ENCODE measurements around the gene SLCO3A1. TPM values are rescaled to one million over a fixed set of nuclear protein-coding genes. Genes with fewer than 3 reads are reported as not detected.

SLCO3A1 gene
- total and polyA plus RNA-seq, 12 donors: 33.9 to 57.2 (median 46.4) TPM

- ATAC-seq: no peak
- DNase-seq: no peak
- no peak for TF ChIP-seq CTCF (IDR thresholded peaks at IDR 0.05)
- Histone ChIP-seq H3K4me3 (no peak overlapping the region), H3K9me3 (peaks cover 0 to 8% (median 0%) of the 10 kb centered on the region in 11 donors), H3K4me1 (peaks cover 21 to 78% (median 72%) of the 10 kb centered on the region in 9 donors), H3K36me3 (no peaks in the 10 kb centered on the region), H3K27ac (no peak overlapping the region), H3K27me3 (no peaks in the 10 kb centered on the region)
- intact Hi-C loops (cut with DNase I): loop anchor here in 2 of 10 donors (10.0 kb wide), 2 partner anchors 73 to 83 kb away; partner anchors contain the start of gene SLCO3A1 (in 1 of the 2)
- WGBS, 2 donors: 82 to 91% methylated on average over 3 of the region's 3 CpGs
Measured at GRCh38 chr15:91938136-91938535, 84.6 kb downstream of the SLCO3A1 start.

GRCh38 chr15:91939403-91939831 is 85.9 kb downstream of the SLCO3A1 start:
- DNase-seq: peak; percentile 62 to 68
- Histone ChIP-seq H3K27me3 (no peaks in the 10 kb centered on the region), H3K9me3 (peaks cover 0 to under 1% (median 0%) of the 10 kb centered on the region in 11 donors), H3K27ac (peak overlapping the region in 8 of 10 donors; percentile 12 to 77 (median 50)), H3K4me1 (peaks cover 31 to 90% (median 85%) of the 10 kb centered on the region in 9 donors), H3K4me3 (no peak overlapping the region), H3K36me3 (no peaks in the 10 kb centered on the region)
- no peak for TF ChIP-seq CTCF (IDR thresholded peaks at IDR 0.05)
- intact Hi-C loops (cut with DNase I): loop anchor here in 2 of 10 donors (10.0 kb wide), 2 partner anchors 75 to 85 kb away; partner anchors contain the start of gene SLCO3A1 (in 1 of the 2)
- ATAC-seq: peak in 7 of 8 donors; percentile 52 to 84 (median 67)
- WGBS, 2 donors: 51 to 70% methylated on average over 8 of the region's 8 CpGs

- WGBS, 2 donors: 67 to 68% methylated on average over 8 of the region's 8 CpGs
- intact Hi-C loops (cut with DNase I): loop anchor here in 9 of 10 donors (5.0 to 10.0 kb wide), 8 partner anchors 78 to 636 kb away; partner anchors contain the start of gene SLCO3A1 (in 5 of the 9)
Measured at GRCh38 chr15:91940496-91941381, 87.2 kb downstream of the SLCO3A1 start.

More at GRCh38 chr15:91940496-91941381, 87.2 kb downstream of the SLCO3A1 start:
- ATAC-seq (no peak), DNase-seq (no peak)
- H3K4me3 ChIP-seq: no peak overlapping the region
- peak overlapping the region in 8 of 10 donors; percentile 24 to 77 (median 56) for H3K27ac ChIP-seq
- H3K9me3 ChIP-seq: no peaks in the 10 kb centered on the region
- H3K4me1 ChIP-seq: peaks cover 31 to 98% (median 90%) of the 10 kb centered on the region in 9 donors
- no peaks in the 10 kb centered on the region for H3K27me3 ChIP-seq
- no peak for TF ChIP-seq CTCF (IDR thresholded peaks at IDR 0.05)
- no peaks in the 10 kb centered on the region for H3K36me3 ChIP-seq

Data from heart right ventricle (tissue), 16 donors.